COR-L47 (cell line): ENCODE data around the gene ADAMTS19.
"Not testable (repeated sequence)": the region's sequence is repeated elsewhere in the genome, so short reads cannot be mapped to it uniquely, and the experiment has no call there.

ENCODE experiments used
- DNase-seq: peaks from one replicate; lab custom pipeline; 2025; lab: John Stamatoyannopoulos, UW

The ADAMTS19 gene

GRCh38 chr5:129459777-129460671 lies at the start of gene ADAMTS19:
Gene ADAMTS19, plus strand, starts transcription at chr5:129460298. Its CDS starts 94 bp downstream, at chr5:129460392.
- DNase-seq: no peak

- no peak for DNase-seq
Observed at GRCh38 chr5:129410488-129410887, 49.6 kb upstream of the ADAMTS19 start.

- no peak for DNase-seq
Observed at GRCh38 chr5:129412721-129413120, 47.4 kb upstream of the ADAMTS19 start.

- no peak for DNase-seq
Observed at GRCh38 chr5:129413570-129413969, 46.5 kb upstream of the ADAMTS19 start.

GRCh38 chr5:129419292-129419691 lies 40.8 kb upstream of the ADAMTS19 start:
- no peak for DNase-seq

- no peak for DNase-seq
Observed at GRCh38 chr5:129425031-129425430, 35.1 kb upstream of the ADAMTS19 start.

- DNase-seq: no peak
Observed at GRCh38 chr5:129426071-129426470, 34.0 kb upstream of the ADAMTS19 start.

- not testable (repeated sequence) for DNase-seq
Observed at GRCh38 chr5:129428636-129429035, 31.5 kb upstream of the ADAMTS19 start.

GRCh38 chr5:129431406-129431805 lies 28.7 kb upstream of the ADAMTS19 start:
- DNase-seq: no peak

GRCh38 chr5:129438322-129438721 lies 21.8 kb upstream of the ADAMTS19 start:
- DNase-seq: no peak

- no peak for DNase-seq
Observed at GRCh38 chr5:129440424-129440823, 19.7 kb upstream of the ADAMTS19 start.

- DNase-seq: no peak
Observed at GRCh38 chr5:129441096-129441495, 19.0 kb upstream of the ADAMTS19 start.

GRCh38 chr5:129445379-129445778 lies 14.7 kb upstream of the ADAMTS19 start:
- no peak for DNase-seq

GRCh38 chr5:129447968-129448367 lies 12.1 kb upstream of the ADAMTS19 start:
- no peak for DNase-seq

GRCh38 chr5:129448654-129449053 lies 11.4 kb upstream of the ADAMTS19 start:
- DNase-seq: no peak

GRCh38 chr5:129454461-129454860 lies 5.6 kb upstream of the ADAMTS19 start:
- DNase-seq: no peak

GRCh38 chr5:129459450-129459776 lies 685 bp upstream of the ADAMTS19 start:
- DNase-seq: no peak

- DNase-seq: no peak
Observed at GRCh38 chr5:129460672-129460935, 506 bp downstream of the ADAMTS19 start.

- no peak for DNase-seq
Observed at GRCh38 chr5:129460936-129461710, 1.0 kb downstream of the ADAMTS19 start.

- DNase-seq: no peak
Observed at GRCh38 chr5:129461711-129462332, 1.7 kb downstream of the ADAMTS19 start.

- DNase-seq: no peak
Observed at GRCh38 chr5:129465776-129466344, 5.8 kb downstream of the ADAMTS19 start.

GRCh38 chr5:129474544-129474943 lies 14.4 kb downstream of the ADAMTS19 start:
- no peak for DNase-seq

- DNase-seq: no peak
Observed at GRCh38 chr5:129476751-129477150, 16.7 kb downstream of the ADAMTS19 start.
